NT2/D1 (cell line): ENCODE data around the gene NEK5.

Source experiments
- SUZ12 ChIP-seq: IDR thresholded peaks from 2 replicates; pipeline ENCODE4 v1.6.1; 2011; ENCODE audit not compliant: insufficient read length, insufficient read depth; ENCODE audit errors: extremely low read depth
- YY1 ChIP-seq: IDR thresholded peaks from 2 replicates; pipeline ENCODE4 v1.6.1; 2011; ENCODE audit not compliant: insufficient read length, insufficient read depth
- ZNF274 ChIP-seq: IDR thresholded peaks from 2 replicates; pipeline ENCODE4 v1.6.1; 2011; ENCODE audit warnings: mild to moderate bottlenecking, low read depth, low read length

- TF ChIP-seq ZNF274 (no peak), SUZ12 (no peak), YY1 (no peak)
Observed at GRCh38 chr13:51988988-51989618, 139.8 kb downstream of the NEK5 start.
